GM12878 (cell line): ENCODE results near the gene NPM3. TPM values are rescaled to one million over a fixed set of nuclear protein-coding genes. Genes with fewer than 3 reads are reported as not detected.
A peak's percentile ranks its signal among the peaks of the same experiment; 100 is the strongest.

Experiments used
- ATAC-seq: fragments of 200-7000 bp; cut with Tn5 transposase; 3 replicates; pipeline ENCODE4 v1.9.1; 2020; ENCODE audit warnings: mild to moderate bottlenecking, moderate library complexity
- BruUV-seq: library from RNA; stranded (reverse); fragments of 400-500 nt; replicated peaks from 2 replicates; lab custom pipeline; 2021; lab: Mats Ljungman, UMichigan
- CTCF ChIA-PET: fragments of 300-600 bp; sonication (Branson Sonifier 250); formaldehyde crosslinking; extraction: SDS; loops from one replicate; lab custom pipeline; 2021; ENCODE audit warnings: inconsistent platforms; lab: Yijun Ruan, JAX
- POLR2A ChIA-PET: fragments of 350-600 bp; formaldehyde crosslinking; extraction: SDS; loops from one replicate; lab custom pipeline; 2021; ENCODE audit warnings: inconsistent platforms; lab: Charles Lee
- RAD21 ChIA-PET: fragments of 300-600 bp; sonication (Branson Sonifier 250); formaldehyde crosslinking; loops from one replicate; lab custom pipeline; 2023; ENCODE audit warnings: antibody characterized with exemption; ENCODE audit not compliant: unreplicated experiment; lab: Charles Lee
- SMC1A ChIA-PET: fragments of 300-600 bp; sonication (Branson Sonifier 250); formaldehyde crosslinking; loops from one replicate; lab custom pipeline; 2023; ENCODE audit not compliant: unreplicated experiment, uncharacterized antibody; lab: Charles Lee
- DNase-seq: peaks from one replicate; pipeline ENCODE4 v3.0.0-alpha.2; 2011; ENCODE audit warnings: low read depth, low spot score
- FAIRE-seq: peaks from 3 replicates; lab custom pipeline; 2011; peaks lifted over from hg19 to GRCh38; lab: Jason Lieb, UNC
- H2AFZ ChIP-seq: 2 replicates; pipeline ENCODE4 v1.6.0; 2011; ENCODE audit warnings: low read depth, low read length, control low read depth; ENCODE audit not compliant: control insufficient read depth
- H3K27ac ChIP-seq: 2 replicates; pipeline ENCODE4 v1.5.1; 2011; ENCODE audit warnings: control low read depth; ENCODE audit not compliant: control insufficient read depth, insufficient read depth
- H3K27me3 ChIP-seq, 2 experiments: replicated peaks in 1 of 2; 2 replicates each; pipeline versions ENCODE4 v1.6.0 to v1.6.1; 2011; ENCODE audit warnings: low read length in 1 of 2; ENCODE audit not compliant: control insufficient read depth in 2 of 2, insufficient read depth in 2 of 2
- H3K36me3 ChIP-seq, 2 experiments: 2 replicates each; pipeline ENCODE4 v1.5.1; 2011; ENCODE audit warnings: low read length in 1 of 2; ENCODE audit not compliant: control insufficient read depth in 2 of 2, insufficient read depth in 2 of 2
- H3K4me1 ChIP-seq: 2 replicates; pipeline ENCODE4 v1.6.1; 2011; ENCODE audit warnings: mild to moderate bottlenecking, low read length, moderate library complexity, mixed read lengths; ENCODE audit not compliant: control insufficient read depth, insufficient read depth
- H3K4me2 ChIP-seq: 2 replicates; pipeline ENCODE4 v1.6.0; 2011; ENCODE audit warnings: control low read depth; ENCODE audit not compliant: control insufficient read depth, insufficient read depth
- H3K4me3 ChIP-seq: fragments of 200-600 bp; sonication (generic); 2 replicates; pipeline ENCODE4 v1.5.1; 2016
- H3K79me2 ChIP-seq: 2 replicates; pipeline ENCODE4 v1.6.0; 2011; ENCODE audit warnings: low read length; ENCODE audit not compliant: control insufficient read depth, insufficient read depth
- H3K9ac ChIP-seq: 2 replicates; pipeline ENCODE4 v1.8.0; 2011; ENCODE audit warnings: low read length, control low read depth, mixed read lengths; ENCODE audit not compliant: control insufficient read depth, insufficient read depth
- H3K9me3 ChIP-seq: replicated peaks from 3 replicates; pipeline ENCODE4 v1.5.1; 2011; ENCODE audit warnings: mild to moderate bottlenecking, low read length; ENCODE audit not compliant: control insufficient read depth, insufficient read depth
- H4K20me1 ChIP-seq: 2 replicates; pipeline ENCODE4 v1.6.0; 2011; ENCODE audit not compliant: control insufficient read depth, insufficient read depth
- CEBPZ ChIP-seq: fragments of 150-350 bp; IDR thresholded peaks from 2 replicates; pipeline ENCODE4 v1.6.1; 2016; ENCODE audit warnings: low read depth, low read length
- EZH2 ChIP-seq: IDR thresholded peaks from 2 replicates; pipeline ENCODE4 v1.6.1; 2012; ENCODE audit warnings: low read depth, mild to moderate bottlenecking, control low read depth, inconsistent platforms, low read length, borderline replicate concordance; ENCODE audit not compliant: control insufficient read depth
- IRF4 ChIP-seq: IDR thresholded peaks from 2 replicates; pipeline ENCODE4 v1.6.1; 2011; ENCODE audit warnings: low read depth, low read length
- PRDM15 ChIP-seq: fragments of 450-650 bp; formaldehyde crosslinking; IDR thresholded peaks from 2 replicates; pipeline ENCODE4 v1.4.0; 2020; ENCODE audit warnings: mild to moderate bottlenecking, moderate library complexity
- WGBS: methylation state at CpG from one replicate; pipeline ENCODE4 v1.1.6; 2016; ENCODE audit warnings: low lambda C conversion rate; ENCODE audit not compliant: insufficient replicate concordance, insufficient coverage; ENCODE audit errors: missing lambda C conversion rate; 5-methylcytosine and 5-hydroxymethylcytosine counted together
- in situ Hi-C: fragments of 300-500 bp; cut with MboI; formaldehyde crosslinking; loops from 9 replicates; pipeline ENCODE4 v1.14.3; 2018; ENCODE audit warnings: mixed read lengths
- intact Hi-C: fragments of 100-400 bp; cut with micrococcal nuclease; formaldehyde crosslinking; loops from one replicate; pipeline ENCODE4 v1.14.2; 2022; ENCODE audit not compliant: unreplicated experiment
- polyA plus RNA-seq, 11 experiments: library from polyadenylated mRNA; depleted of rRNA in 4 of 11; unstranded in 6 of 11; stranded (reverse) in 5 of 11; fragments of >200 nt; fragmentation: Nextera tagmentation in 4 of 11; fragmentation: Illumina TruSeq in 1 of 11; extraction: Ambion mirVana in 4 of 11; extraction: Trizol in 1 of 11; gene quantifications; 1 replicate in 1 of 11; 2 replicates in 10 of 11; pipeline versions ENCODE4 v1.2.1 to v1.2.3, GENCODE V29; 2011 to 2016; ENCODE audit warnings: inconsistent platforms in 2 of 11, missing spikeins in 2 of 11, low read depth in 1 of 11
- total RNA-seq, 4 experiments: library from RNA; depleted of rRNA in 3 of 4; stranded (reverse); fragments of >200 nt in 3 of 4; fragmentation: Illumina TruSeq in 1 of 4; extraction: Trizol in 1 of 4; gene quantifications; 2 replicates each; pipeline versions ENCODE4 v1.2.1 to v1.2.3, GENCODE V29; 2013 to 2021

The NPM3 gene
- total and polyA plus RNA-seq, 10 of the 15 experiments (the other 5 are each of a cell fraction or from before 2014, with no cell fraction given): 13.0 to 171 (median 93.3) TPM

DNA sequence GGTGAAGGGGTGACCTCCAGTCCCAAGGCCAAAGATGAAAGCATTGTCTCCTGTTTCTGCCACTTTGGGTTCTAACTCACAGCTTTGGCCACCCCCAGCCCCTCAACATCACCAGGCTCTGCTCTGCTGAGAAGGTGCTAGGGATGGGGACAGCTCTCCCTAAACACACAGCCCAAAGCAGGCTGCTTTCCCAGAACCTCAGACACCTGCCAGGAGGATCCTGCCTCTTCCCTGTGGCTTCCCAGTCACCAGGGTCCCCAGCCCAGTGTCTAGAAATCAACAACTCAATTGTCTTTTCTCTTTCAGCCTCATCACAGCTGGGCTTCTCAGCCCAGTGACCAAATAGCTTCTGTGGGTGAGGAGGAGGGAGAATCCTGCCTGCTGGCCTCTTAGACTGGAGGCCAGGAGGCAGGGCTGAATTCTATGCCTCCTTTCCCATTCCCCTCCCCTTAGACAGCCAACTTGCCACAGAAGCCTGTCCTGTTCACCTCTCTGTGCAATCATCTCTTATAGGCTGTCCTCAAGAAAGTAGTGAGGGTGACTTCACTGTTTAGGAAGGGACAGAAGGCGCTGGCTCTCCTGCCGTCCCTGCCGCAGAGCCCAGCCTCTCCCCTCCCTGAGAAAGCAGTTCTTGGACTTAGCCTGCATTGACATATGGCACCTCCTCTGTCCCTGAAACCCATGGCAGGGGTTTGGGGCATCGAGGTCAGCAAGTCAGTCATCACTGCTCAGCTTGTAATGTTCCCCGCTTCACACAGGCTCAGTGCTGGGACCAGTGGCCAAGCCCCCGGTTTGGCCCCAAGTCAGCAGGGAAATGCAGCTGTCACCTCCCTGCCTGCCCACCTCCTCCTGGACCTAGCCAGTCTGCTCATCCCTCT, 11.0 kb downstream of the NPM3 start:
- TF ChIP-seq IRF4 (no peak), EZH2 (0 out of 2 replicates have a peak, but pooled peaks have one; percentile 20)
- H2AFZ ChIP-seq: no peak overlapping the region
- ATAC-seq (no peak), FAIRE-seq (no peak), DNase-seq (no peak)
- H3K27me3 ChIP-seq: peaks cover 13 to 20% of the 10 kb centered on the region in 2 experiments; a peak in 3 of 4 replicates
- no peak overlapping the region for H3K27ac ChIP-seq
- ChIA-PET RAD21 (interaction anchor here (1.5 to 2.5 kb wide), 2 partner anchors 67 to 169 kb away, joined by 3 to 14 read pairs; no protein-coding TSS in a partner anchor), CTCF (interaction anchor here (1.5 to 2.2 kb wide), 3 partner anchors 9 to 170 kb away, joined by 4 to 10 read pairs (median 10); no protein-coding TSS in a partner anchor), SMC1A (interaction anchor here (1.0 to 1.4 kb wide), 4 partner anchors 12 to 170 kb away, joined by 3 to 5 read pairs (median 4); no protein-coding TSS in a partner anchor), POLR2A (no interaction called here)
- BruUV-seq: no TSS peak
- H3K4me2 ChIP-seq: no peak overlapping the region
- 75% methylated on average over 6 of the region's 6 CpGs for WGBS
- no peak overlapping the region for H3K4me3 ChIP-seq
- no peaks in the 10 kb centered on the region for H4K20me1 ChIP-seq
- no peaks in the 10 kb centered on the region for H3K9me3 ChIP-seq
- in situ Hi-C loops (no loop called here), intact Hi-C loops (no loop called here)
- H3K79me2 ChIP-seq: no peaks in the 10 kb centered on the region
- H3K36me3 ChIP-seq: no peaks in the 10 kb centered on the region
- peaks cover 6% of the 10 kb centered on the region for H3K4me1 ChIP-seq
- no peak overlapping the region for H3K9ac ChIP-seq

DNA sequence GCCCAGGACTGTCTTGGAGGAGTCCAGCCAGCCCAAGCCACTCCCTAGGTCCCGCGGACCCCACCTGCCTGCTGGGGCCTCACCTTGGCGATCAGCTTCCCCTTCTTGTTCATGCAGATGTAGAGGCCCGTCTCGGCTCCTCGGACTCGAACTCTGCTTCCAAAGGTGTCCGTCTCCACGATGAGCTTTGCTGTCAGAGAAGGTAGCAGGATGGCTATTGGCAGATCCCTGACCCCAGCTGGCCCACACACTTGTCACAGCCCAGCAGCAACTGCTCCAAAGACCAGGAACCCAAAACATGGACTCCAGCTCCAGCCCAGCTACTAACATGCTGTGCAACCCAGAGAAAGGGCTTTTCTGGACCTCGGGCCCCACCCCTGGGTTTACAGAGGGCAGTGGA, 11.9 kb downstream of the NPM3 start:
- no peaks in the 10 kb centered on the region for H3K9me3 ChIP-seq
- intact Hi-C loops: no loop called here
- no peak overlapping the region for H3K4me3 ChIP-seq
- no peak overlapping the region for H3K27ac ChIP-seq
- in situ Hi-C loops: no loop called here
- FAIRE-seq (no peak), DNase-seq (no peak), ATAC-seq (no peak)
- H3K9ac ChIP-seq: no peak overlapping the region
- CTCF ChIA-PET: interaction anchor here (1.5 to 2.2 kb wide), 2 partner anchors 10 to 169 kb away, joined by 4 to 10 read pairs; no protein-coding TSS in a partner anchor
- H3K27me3 ChIP-seq: peaks cover 11 to 20% of the 10 kb centered on the region in 2 experiments; a peak in 3 of 4 replicates
- H3K79me2 ChIP-seq: no peaks in the 10 kb centered on the region
- 66% methylated on average over 10 of the region's 10 CpGs for WGBS
- no peak overlapping the region for H2AFZ ChIP-seq
- RAD21 ChIA-PET: interaction anchor here (2.5 kb wide), 1 partner anchor 168 kb away, joined by 14 read pairs; no protein-coding TSS in a partner anchor
- H3K36me3 ChIP-seq: no peaks in the 10 kb centered on the region
- H4K20me1 ChIP-seq: no peaks in the 10 kb centered on the region
- H3K4me1 ChIP-seq: peaks cover 6% of the 10 kb centered on the region
- BruUV-seq: no TSS peak
- POLR2A ChIA-PET: no interaction called here
- SMC1A ChIA-PET: interaction anchor here (1.3 to 1.4 kb wide), 2 partner anchors 13 to 22 kb away, joined by 4 read pairs; no protein-coding TSS in a partner anchor
- no peak overlapping the region for H3K4me2 ChIP-seq
- TF ChIP-seq CEBPZ (no peak), PRDM15 (CRISPR knock-in tag) (no peak)
